Brain pericyte (primary cell): Measurements from ENCODE around the gene TRPC4AP.

Source experiments
- DNase-seq: peaks from one replicate; pipeline ENCODE4 v3.0.0-alpha.2; 2012; ENCODE audit warnings: low read depth, low spot score

TRPC4AP gene

GRCh38 chr20:35017099-35017835, 75.3 kb downstream of the TRPC4AP start:
- no peak for DNase-seq

GRCh38 chr20:35015863-35016193, 76.8 kb downstream of the TRPC4AP start:
- no peak for DNase-seq

DNA sequence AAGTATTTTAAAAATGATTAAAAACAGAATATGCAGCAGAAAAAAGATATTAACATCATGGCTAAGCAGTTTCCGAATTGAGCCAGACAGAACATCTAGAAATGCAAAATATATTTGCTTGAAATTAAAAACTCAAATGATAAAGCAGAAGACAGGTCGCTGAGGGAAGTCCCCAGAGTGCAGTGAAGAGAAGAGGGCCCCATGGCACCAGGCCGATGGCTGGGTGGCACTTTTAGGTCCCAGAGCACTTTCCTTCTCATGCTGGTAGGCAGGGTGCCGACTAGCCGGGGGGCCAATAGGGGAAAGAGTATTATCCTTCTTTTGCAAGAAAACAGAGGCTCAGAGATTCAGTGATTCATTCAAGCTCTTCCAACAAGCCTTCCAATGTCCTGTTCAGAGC, 78.1 kb downstream of the TRPC4AP start:
- DNase-seq, result no peak

- no peak for DNase-seq
Measured at GRCh38 chr20:35013421-35014411, 78.9 kb downstream of the TRPC4AP start.

GRCh38 chr20:35012227-35013069, 80.2 kb downstream of the TRPC4AP start:
- no peak for DNase-seq

DNA sequence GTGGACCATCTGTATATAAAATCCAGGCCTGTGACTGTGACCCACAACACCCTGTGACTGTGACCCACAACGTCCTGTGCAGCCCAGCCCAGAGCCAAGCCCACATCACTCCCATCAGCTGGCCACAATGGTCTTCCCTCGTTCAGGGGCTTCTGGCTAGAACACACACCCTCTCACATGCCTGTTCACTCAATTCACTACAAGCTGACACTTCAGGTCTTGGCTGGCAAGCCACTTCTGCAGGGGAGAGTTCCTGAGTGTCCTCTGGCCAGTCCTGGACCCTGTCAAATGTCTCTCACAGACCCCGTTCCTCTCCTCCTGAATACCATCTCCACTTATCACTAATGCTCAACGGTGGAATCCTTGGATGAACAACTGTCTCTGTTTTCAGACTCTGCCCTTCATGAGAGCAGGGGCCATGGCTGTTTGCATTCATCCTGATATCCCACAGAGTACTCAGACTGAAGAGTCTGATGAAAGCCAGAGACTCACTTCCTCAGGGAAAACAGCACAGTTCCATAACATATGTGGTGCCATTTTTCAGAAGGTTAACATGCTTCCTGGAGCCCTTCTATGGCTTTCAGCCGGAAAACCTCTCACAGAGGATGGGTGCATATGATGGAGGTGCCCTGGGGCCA, 80.9 kb downstream of the TRPC4AP start:
- no peak for DNase-seq

DNA sequence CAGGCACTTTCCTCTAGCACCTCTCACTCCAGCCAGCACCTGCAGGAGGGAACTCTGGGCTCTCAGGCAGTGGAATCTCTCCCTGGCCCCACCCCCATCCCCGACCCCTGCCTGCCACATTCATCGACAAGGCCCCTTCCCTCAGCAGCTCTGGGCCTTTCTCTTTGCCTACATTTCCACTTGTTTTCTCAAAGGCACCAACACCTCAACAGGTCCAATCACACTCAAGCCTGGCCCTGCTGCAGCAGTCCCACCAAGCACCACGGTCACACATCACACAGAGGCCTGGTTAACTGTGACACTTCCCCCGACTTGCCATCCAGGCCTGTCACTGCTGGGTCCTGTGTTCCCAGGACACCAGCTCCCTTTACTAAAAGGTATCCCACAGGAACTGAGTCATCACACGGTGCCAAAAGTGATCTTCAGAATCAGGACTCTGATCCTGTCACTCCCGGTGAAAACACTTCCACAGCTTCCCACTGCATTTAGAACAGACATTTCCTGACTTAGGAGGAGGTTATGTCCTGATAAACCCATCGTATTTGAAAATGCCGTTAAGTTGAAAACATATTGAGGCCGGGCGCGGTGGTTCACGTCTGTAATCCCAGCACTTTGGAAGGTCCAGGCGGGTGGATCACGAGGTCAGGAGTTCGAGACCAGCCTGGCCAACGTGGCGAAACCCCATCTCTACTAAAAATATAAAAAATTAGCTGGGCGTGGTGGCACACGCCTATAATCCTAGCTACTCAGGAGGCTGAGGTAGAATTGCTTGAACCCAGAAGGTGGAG, 82.0 kb downstream of the TRPC4AP start:
- no peak for DNase-seq

- DNase-seq, result no peak
Measured at GRCh38 chr20:35009665-35010328, 82.8 kb downstream of the TRPC4AP start.

GRCh38 chr20:35008411-35009342, 83.9 kb downstream of the TRPC4AP start:
- DNase-seq, result no peak

DNA sequence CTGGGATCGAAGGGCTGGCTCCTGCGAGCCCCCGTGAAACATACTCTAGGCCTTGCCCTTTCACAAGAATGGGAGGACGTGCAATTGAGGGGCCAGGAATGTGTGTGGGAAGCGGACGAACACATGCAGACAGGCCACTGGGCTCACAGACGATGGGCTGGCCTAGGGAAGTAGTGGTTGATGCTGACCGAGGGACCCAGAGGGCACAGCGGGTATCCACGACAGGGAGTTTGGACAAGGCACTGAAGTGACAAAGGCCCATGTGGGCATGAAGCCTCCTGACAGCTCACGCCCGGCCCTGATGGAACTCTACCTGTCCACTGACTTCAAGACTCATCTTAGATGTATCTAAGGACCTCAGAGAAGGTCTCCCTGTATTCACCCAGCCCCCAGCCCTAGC, 84.7 kb downstream of the TRPC4AP start:
- DNase-seq, result no peak

- DNase-seq, result no peak
Measured at GRCh38 chr20:35007413-35007812, 85.2 kb downstream of the TRPC4AP start.

GRCh38 chr20:35006531-35006971, 86.1 kb downstream of the TRPC4AP start:
- DNase-seq, result no peak

- no peak for DNase-seq
Measured at GRCh38 chr20:35006009-35006408, 86.6 kb downstream of the TRPC4AP start.

- no peak for DNase-seq
Measured at GRCh38 chr20:35005463-35005961, 87.1 kb downstream of the TRPC4AP start.

- DNase-seq, result no peak
Measured at GRCh38 chr20:35004749-35005462, 87.7 kb downstream of the TRPC4AP start.

DNA sequence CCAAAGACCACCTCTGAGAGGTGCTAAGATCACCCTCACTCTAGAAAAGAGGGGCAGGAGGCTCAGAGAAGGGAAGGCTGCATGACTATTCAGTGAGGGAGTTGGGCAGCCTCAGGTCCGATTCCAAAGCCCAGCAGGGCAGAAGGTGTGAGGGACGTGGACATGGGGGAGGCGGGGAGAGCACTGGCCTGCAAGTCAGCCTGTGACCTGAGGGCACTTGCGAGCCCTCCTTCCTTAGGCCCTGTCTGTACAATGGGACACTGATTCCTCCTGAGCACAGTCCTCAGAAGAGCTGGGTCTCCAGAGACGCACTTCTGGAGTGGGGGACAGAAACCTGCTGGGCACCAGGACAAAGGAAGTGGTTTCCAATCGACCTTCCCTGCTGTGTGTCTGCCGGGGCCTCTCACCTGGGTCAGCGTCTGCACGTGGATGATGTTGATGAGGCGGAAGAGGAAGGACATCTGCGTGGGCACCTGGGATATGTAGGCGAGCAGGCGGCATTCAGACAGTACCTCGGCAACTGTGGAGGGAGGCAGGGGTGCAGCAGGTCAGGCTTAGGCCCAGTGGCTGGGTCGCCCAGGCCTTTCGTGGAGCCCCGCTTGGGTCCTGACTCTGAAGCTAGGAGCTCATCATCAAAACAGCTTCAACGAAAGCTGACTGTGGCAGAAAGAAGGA, 88.4 kb downstream of the TRPC4AP start:
- DNase-seq, result no peak
